Raji (cell line): ENCODE data around the gene PHF13.

Source experiments
- POLR2A ChIP-seq: IDR thresholded peaks from 2 replicates; pipeline ENCODE4 v1.6.1; 2011; ENCODE audit warnings: low read depth, low read length, control low read depth; ENCODE audit not compliant: insufficient read depth

PHF13 gene

GRCh38 chr1:6653436-6654290, 40.1 kb downstream of the PHF13 start:
- no peak for TF ChIP-seq POLR2A

GRCh38 chr1:6657138-6657537, 43.6 kb downstream of the PHF13 start:
- TF ChIP-seq POLR2A = no peak

- TF ChIP-seq POLR2A = no peak
Measured at GRCh38 chr1:6658359-6659060, 45.0 kb downstream of the PHF13 start.

- no peak for TF ChIP-seq POLR2A
Measured at GRCh38 chr1:6660415-6661049, 47.0 kb downstream of the PHF13 start.

- no peak for TF ChIP-seq POLR2A
Measured at GRCh38 chr1:6666696-6667095, 53.2 kb downstream of the PHF13 start.

- TF ChIP-seq POLR2A = no peak
Measured at GRCh38 chr1:6667139-6667538, 53.6 kb downstream of the PHF13 start.

GRCh38 chr1:6668503-6668902, 55.0 kb downstream of the PHF13 start:
- TF ChIP-seq POLR2A = no peak

- TF ChIP-seq POLR2A = no peak
Measured at GRCh38 chr1:6672558-6672957, 59.0 kb downstream of the PHF13 start.
